Thymus (tissue), 11 donors: Measurements from ENCODE around the gene PMPCA. TPM values are rescaled to one million over a fixed set of nuclear protein-coding genes. Genes with fewer than 3 reads are reported as not detected.

Source experiments
- DNase-seq, 9 donors: peaks; one replicate each; pipeline ENCODE4 v3.0.0-alpha.2; 2013; ENCODE audit warnings: low spot score in 9 of 9, low read depth in 6 of 9, missing footprints in 1 of 9
- H3K27ac ChIP-seq, 2 donors: one replicate each; pipeline ENCODE4 v1.5.1; 2013; ENCODE audit warnings: control low read depth in 1 of 2, low read depth in 1 of 2, low read length in 1 of 2, mild to moderate bottlenecking in 1 of 2, moderate library complexity in 1 of 2
- H3K27me3 ChIP-seq, 2 donors: one replicate each; pipeline ENCODE4 v1.5.1; 2013; ENCODE audit warnings: low read length in 1 of 2; ENCODE audit not compliant: control insufficient read depth in 2 of 2, insufficient read depth in 1 of 2
- H3K36me3 ChIP-seq, 2 donors: one replicate each; pipeline ENCODE4 v1.5.1; 2013; ENCODE audit warnings: low read length in 1 of 2, mild to moderate bottlenecking in 1 of 2, moderate library complexity in 1 of 2; ENCODE audit not compliant: control insufficient read depth in 2 of 2, insufficient read depth in 2 of 2
- H3K4me1 ChIP-seq, 2 donors: one replicate each; pipeline ENCODE4 v1.5.1; 2013; ENCODE audit warnings: low read length in 2 of 2; ENCODE audit not compliant: control insufficient read depth in 2 of 2, insufficient read depth in 2 of 2
- H3K4me3 ChIP-seq, 2 donors: one replicate each; pipeline ENCODE4 v1.5.1; 2013; ENCODE audit warnings: low read length in 2 of 2, control low read depth in 1 of 2, mild to moderate bottlenecking in 1 of 2
- H3K9me3 ChIP-seq, 2 donors: one replicate each; pipeline ENCODE4 v1.5.1; 2013; ENCODE audit warnings: low read length in 1 of 2, mild to moderate bottlenecking in 1 of 2; ENCODE audit not compliant: control insufficient read depth in 2 of 2, insufficient read depth in 1 of 2
- WGBS: extraction: QIAGEN DNeasy Blood & Tissue Kit; methylation state at CpG from one replicate; pipeline ENCODE4 v1.1.7; 2013; 5-methylcytosine and 5-hydroxymethylcytosine counted together
- polyA plus RNA-seq: library from polyadenylated mRNA; stranded (reverse); fragments of 200-250 nt; gene quantifications from one replicate; pipeline ENCODE4 v1.2.3, GENCODE V29; 2013
- total RNA-seq: library from RNA; stranded (reverse); fragments of 120-200 nt; gene quantifications from one replicate; pipeline ENCODE4 v1.2.4, GENCODE V29; 2013
- donor health status: healthy.

Gene PMPCA
- total and polyA plus RNA-seq, 2 donors: 26.5 to 52.3 TPM

DNA sequence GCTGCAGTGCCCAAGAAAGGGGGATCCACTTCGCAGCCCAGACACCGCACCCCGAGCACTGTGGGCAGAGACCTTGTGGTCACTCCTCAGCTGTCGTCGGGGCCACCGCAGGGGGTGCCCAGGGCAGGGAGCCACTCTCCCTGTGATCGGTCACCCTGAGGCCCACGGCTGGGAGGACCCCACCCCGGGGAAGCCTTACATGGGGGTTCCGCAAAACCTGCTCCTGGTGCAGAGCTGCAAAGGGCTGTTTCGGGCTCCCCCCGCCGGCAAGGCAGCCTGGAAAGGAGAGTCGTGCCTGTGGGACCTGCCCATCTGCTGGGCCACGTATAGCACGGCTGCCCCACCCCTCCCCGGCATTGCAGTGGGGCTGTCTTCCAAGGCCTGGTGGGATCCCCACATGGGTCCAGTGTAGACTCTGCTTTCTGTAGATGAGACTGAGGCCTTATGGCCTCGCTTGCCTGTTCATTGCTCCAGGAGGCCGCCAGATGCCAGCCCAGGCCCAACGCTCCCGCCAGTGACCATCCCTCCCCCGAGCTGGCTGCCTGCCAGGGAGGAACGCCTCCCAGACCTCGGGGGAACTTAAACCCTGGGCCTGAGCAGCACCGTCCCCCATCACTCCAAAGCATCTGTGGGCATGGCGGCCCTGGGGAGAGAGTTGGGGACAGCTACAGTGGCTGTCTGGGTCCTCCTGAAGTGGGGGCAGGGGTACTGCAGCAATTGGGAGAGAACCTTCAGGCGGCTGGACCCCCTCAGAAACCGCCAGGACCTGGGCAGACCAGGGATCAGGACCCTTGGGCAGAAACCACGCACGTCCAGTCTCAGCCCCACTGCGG lies 45.3 kb upstream of the PMPCA start:
- DNase-seq: no peak
- peaks cover 0 to 20% of the 10 kb centered on the region in 2 donors for H3K36me3 ChIP-seq
- peaks cover 2 to 11% of the 10 kb centered on the region in 2 donors for H3K27me3 ChIP-seq
- H3K4me3 ChIP-seq: no peak overlapping the region
- peaks cover 0 to 12% of the 10 kb centered on the region in 2 donors for H3K9me3 ChIP-seq
- H3K4me1 ChIP-seq: peaks cover 6 to 10% of the 10 kb centered on the region in 2 donors
- H3K27ac ChIP-seq: no peak overlapping the region
- whole genome bisulfite sequencing: 92% methylated on average over 31 of the region's 31 CpGs

DNA sequence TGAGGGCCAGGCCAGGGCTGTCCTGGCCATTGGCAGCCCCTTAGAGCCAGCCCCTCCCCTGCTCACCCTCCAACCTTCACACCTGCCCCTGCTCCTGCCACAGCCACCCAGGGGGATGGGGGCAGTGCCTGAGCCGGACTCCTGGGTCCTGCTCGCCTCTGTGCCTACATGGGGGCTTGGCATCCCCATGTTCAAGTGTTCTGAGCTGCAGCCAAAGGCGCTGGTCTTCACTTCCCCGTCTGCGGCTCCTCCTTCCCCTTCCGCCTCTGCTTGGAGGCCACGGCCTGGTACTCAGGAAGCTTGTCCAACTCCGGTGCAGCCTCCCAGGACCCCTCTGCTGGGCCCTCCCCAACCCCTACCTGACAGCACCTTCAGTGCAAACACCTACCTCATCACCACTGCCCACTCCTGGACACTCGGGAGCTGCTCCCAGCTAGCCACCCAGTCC lies 44.7 kb upstream of the PMPCA start:
- Histone ChIP-seq H3K4me3 (no peak overlapping the region), H3K27me3 (peaks cover 2 to 11% of the 10 kb centered on the region in 2 donors), H3K36me3 (peaks cover 0 to 16% of the 10 kb centered on the region in 2 donors), H3K9me3 (peaks cover 0 to 12% of the 10 kb centered on the region in 2 donors), H3K4me1 (peaks cover 6 to 10% of the 10 kb centered on the region in 2 donors), H3K27ac (no peak overlapping the region)
- 78% methylated on average over 9 of the region's 9 CpGs for WGBS
- no peak for DNase-seq

GRCh38 chr9:136366826-136367225 lies 43.6 kb upstream of the PMPCA start:
- Histone ChIP-seq H3K27me3 (peaks cover 2 to 14% of the 10 kb centered on the region in 2 donors), H3K9me3 (peaks cover 0 to 12% of the 10 kb centered on the region in 2 donors), H3K36me3 (peaks cover 0 to 7% of the 10 kb centered on the region in 2 donors), H3K4me1 (peaks cover 6 to 10% of the 10 kb centered on the region in 2 donors), H3K4me3 (no peak overlapping the region), H3K27ac (no peak overlapping the region)
- WGBS: 96% methylated on average over 9 of the region's 9 CpGs
- DNase-seq: no peak

DNA sequence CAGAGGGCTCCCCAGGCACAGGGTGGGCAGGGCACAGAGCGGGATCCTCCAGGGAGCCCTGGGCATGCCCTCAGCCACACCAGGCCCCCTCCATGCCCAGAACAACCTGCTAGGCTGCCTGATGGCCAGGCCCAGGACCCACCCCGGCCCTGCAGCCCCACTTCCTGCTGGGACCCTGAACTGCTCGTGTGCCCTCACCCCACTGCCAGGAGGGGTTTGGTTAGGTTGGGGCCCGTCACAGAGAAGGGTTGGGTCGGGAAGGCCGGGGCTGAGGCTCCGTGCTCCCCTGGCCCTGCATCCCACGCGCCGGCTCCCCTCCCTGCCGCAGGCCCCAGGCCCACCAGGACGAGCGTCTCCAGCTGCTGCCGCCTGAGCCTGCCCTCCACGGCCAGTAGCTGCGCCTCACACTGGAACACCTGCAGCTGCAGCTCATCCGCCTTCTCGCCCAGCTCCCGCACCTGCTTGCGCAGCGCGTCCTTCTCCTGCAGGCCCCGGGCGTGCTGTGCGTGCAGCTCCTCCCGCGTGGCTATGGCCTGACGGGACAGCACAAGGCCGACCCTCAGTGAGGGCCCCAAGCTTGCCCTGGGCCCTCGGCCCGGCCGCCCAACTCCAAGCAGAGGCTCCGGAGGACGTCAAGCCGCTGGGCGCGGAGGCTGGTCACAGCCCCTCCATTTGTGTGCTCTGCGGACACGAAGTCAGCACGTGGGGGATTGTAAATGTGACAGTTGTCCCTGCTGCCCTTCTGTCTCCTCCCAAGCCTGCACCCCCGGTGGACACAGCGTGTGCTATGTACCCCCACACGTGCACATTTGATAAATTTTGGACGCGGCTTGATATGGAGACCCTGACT lies 42.9 kb upstream of the PMPCA start:
- no peak for DNase-seq
- H3K27me3 ChIP-seq: peaks cover 2 to 21% of the 10 kb centered on the region in 2 donors
- no peaks in the 10 kb centered on the region for H3K36me3 ChIP-seq
- H3K27ac ChIP-seq: no peak overlapping the region
- peaks cover 6 to 13% of the 10 kb centered on the region in 2 donors for H3K4me1 ChIP-seq
- WGBS: 93% methylated on average over 45 of the region's 45 CpGs
- no peak overlapping the region for H3K4me3 ChIP-seq
- H3K9me3 ChIP-seq: peaks cover 0 to 12% of the 10 kb centered on the region in 2 donors

DNA sequence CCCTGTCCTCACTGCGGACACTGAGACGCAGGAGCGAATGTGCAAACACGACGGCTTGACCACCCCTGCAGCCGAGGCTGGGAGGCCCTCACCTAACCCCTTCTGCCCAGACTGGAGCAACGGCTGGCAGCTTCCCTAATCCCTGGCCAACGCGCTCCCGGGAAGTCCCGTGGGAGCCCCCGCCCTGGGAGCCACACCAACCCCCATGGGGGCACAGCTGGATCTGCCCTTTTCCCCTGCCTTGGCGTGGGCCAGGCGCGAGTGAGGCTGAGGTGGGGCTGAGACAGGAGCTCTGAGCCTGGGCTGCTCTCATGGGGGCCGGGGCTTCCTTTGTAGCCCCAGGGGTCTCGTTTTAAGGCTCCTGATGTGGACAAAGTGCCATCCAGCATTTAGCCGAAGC lies 42.3 kb upstream of the PMPCA start:
- DNase-seq: no peak
- Histone ChIP-seq H3K4me3 (no peak overlapping the region), H3K27me3 (peaks cover 2 to 28% of the 10 kb centered on the region in 2 donors), H3K4me1 (peaks cover 6 to 20% of the 10 kb centered on the region in 2 donors), H3K9me3 (peaks cover 0 to 10% of the 10 kb centered on the region in 2 donors), H3K36me3 (no peaks in the 10 kb centered on the region), H3K27ac (no peak overlapping the region)
- 92% methylated on average over 18 of the region's 18 CpGs for WGBS

GRCh38 chr9:136370037-136370436 lies 40.4 kb upstream of the PMPCA start:
- no peaks in the 10 kb centered on the region for H3K36me3 ChIP-seq
- WGBS: 99% methylated on average over 19 of the region's 19 CpGs

GRCh38 chr9:136370687-136371532 lies 39.5 kb upstream of the PMPCA start:
- no peak for DNase-seq
- WGBS: 97% methylated on average over 54 of the region's 54 CpGs

More at GRCh38 chr9:136370037-136370436, 40.4 kb upstream of the PMPCA start:
- H3K4me3 ChIP-seq: no peak overlapping the region
- H3K4me1 ChIP-seq: peaks cover 0 to 10% of the 10 kb centered on the region in 2 donors
- H3K27me3 ChIP-seq: peaks cover 0 to 28% of the 10 kb centered on the region in 2 donors
- H3K27ac ChIP-seq: no peak overlapping the region
- no peaks in the 10 kb centered on the region for H3K9me3 ChIP-seq
- DNase-seq: no peak

GRCh38 chr9:136371533-136371880 lies 39.0 kb upstream of the PMPCA start:
- no peak for DNase-seq
- Histone ChIP-seq H3K9me3 (no peaks in the 10 kb centered on the region), H3K27ac (no peak overlapping the region), H3K4me1 (peaks cover 0 to 10% of the 10 kb centered on the region in 2 donors), H3K36me3 (no peaks in the 10 kb centered on the region), H3K4me3 (no peak overlapping the region), H3K27me3 (peaks cover 0 to 27% of the 10 kb centered on the region in 2 donors)
- 97% methylated on average over 13 of the region's 13 CpGs for WGBS

More at GRCh38 chr9:136370687-136371532, 39.5 kb upstream of the PMPCA start:
- Histone ChIP-seq H3K9me3 (no peaks in the 10 kb centered on the region), H3K27me3 (peaks cover 0 to 27% of the 10 kb centered on the region in 2 donors), H3K4me3 (no peak overlapping the region), H3K4me1 (peaks cover 0 to 10% of the 10 kb centered on the region in 2 donors), H3K27ac (no peak overlapping the region), H3K36me3 (no peaks in the 10 kb centered on the region)
